ENCODE measurements around the gene OSER1. TPM values are rescaled to one million over a fixed set of nuclear protein-coding genes. Genes with fewer than 3 reads are reported as not detected.
"Not testable (repeated sequence)": the region's sequence is repeated elsewhere in the genome, so short reads cannot be mapped to it uniquely, and the experiment has no call there.

Gene OSER1
- total RNA-seq, 3 donors from 2014 or later (not counting 1 experiment from before 2014, with no cell fraction given), result 72.3 to 93.9 (median 78.3) TPM

- intact Hi-C loops (cut with micrococcal nuclease), result no loop called here
- Mint-ChIP-seq H3K4me1 (peaks cover 3 to 12% of the 10 kb centered on the region in 2 donors), H3K36me3 (peaks cover 12% of the 10 kb centered on the region), H3K27me3 (ENCODE audit: low read depth in 2 of 2) (peaks cover 5 to 7% of the 10 kb centered on the region in 2 donors), H3K27ac (peak overlapping the region in 1 of 2 donors; percentile 25), H3K9me3 (no peaks in the 10 kb centered on the region), H3K4me3 (no peak overlapping the region)
- TF ChIP-seq CTCF (IDR thresholded peaks at IDR 0.05), result no peak
- DNase-seq, result no peak
- ATAC-seq, result no peak
- H3K36me3 ChIP-seq (ENCODE audit: control insufficient read depth, insufficient read depth, low read length), result peaks cover 23% of the 10 kb centered on the region
- H3K27ac ChIP-seq (ENCODE audit: low read length), result no peak overlapping the region
- H3K4me1 ChIP-seq (ENCODE audit: control insufficient read depth, insufficient read depth, low read length), result peaks cover 5% of the 10 kb centered on the region
- no peak overlapping the region for H3K4me3 ChIP-seq (ENCODE audit: low read length)
- no CpG with 5 or more reads among the region's 2 CpGs for WGBS (ENCODE audit: insufficient coverage)
- H3K9me3 ChIP-seq (ENCODE audit: control insufficient read depth, insufficient read depth, low read length), result no peaks in the 10 kb centered on the region
- H3K27me3 ChIP-seq (ENCODE audit: control insufficient read depth, insufficient read depth, low read length), result peaks cover 9% of the 10 kb centered on the region
Measured at GRCh38 chr20:44193801-44194200, 16.8 kb downstream of the OSER1 start.

GRCh38 chr20:44191640-44192039, 18.9 kb downstream of the OSER1 start:
- ATAC-seq; H3K27ac Mint-ChIP-seq; H3K36me3 Mint-ChIP-seq; DNase-seq; H3K36me3 ChIP-seq (ENCODE audit: control insufficient read depth, insufficient read depth, low read length); H3K4me1 ChIP-seq (ENCODE audit: control insufficient read depth, insufficient read depth, low read length); H3K27ac ChIP-seq (ENCODE audit: low read length); H3K9me3 ChIP-seq (ENCODE audit: control insufficient read depth, insufficient read depth, low read length); H3K4me1 Mint-ChIP-seq; H3K9me3 Mint-ChIP-seq; intact Hi-C loops (cut with micrococcal nuclease); H3K4me3 ChIP-seq (ENCODE audit: low read length); H3K4me3 Mint-ChIP-seq: not testable (repeated sequence)
- H3K27me3 ChIP-seq (ENCODE audit: control insufficient read depth, insufficient read depth, low read length), result peaks cover 15% of the 10 kb centered on the region
- WGBS (ENCODE audit: insufficient coverage), result 86% methylated on average over 5 of the region's 5 CpGs
- peaks cover 8 to 24% of the 10 kb centered on the region in 2 donors for H3K27me3 Mint-ChIP-seq (ENCODE audit: low read depth in 2 of 2)

- not testable (repeated sequence) for H3K9me3 ChIP-seq (ENCODE audit: control insufficient read depth, insufficient read depth, low read length); H3K36me3 Mint-ChIP-seq; H3K27ac ChIP-seq (ENCODE audit: low read length); H3K4me3 ChIP-seq (ENCODE audit: low read length); H3K4me1 Mint-ChIP-seq; H3K27ac Mint-ChIP-seq; H3K36me3 ChIP-seq (ENCODE audit: control insufficient read depth, insufficient read depth, low read length); H3K4me1 ChIP-seq (ENCODE audit: control insufficient read depth, insufficient read depth, low read length); H3K4me3 Mint-ChIP-seq; H3K9me3 Mint-ChIP-seq
- peaks cover 22% of the 10 kb centered on the region for H3K27me3 ChIP-seq (ENCODE audit: control insufficient read depth, insufficient read depth, low read length)
- DNase-seq (peak in 1 of 2 donors; percentile 79), ATAC-seq (peak in 2 of 3 donors; percentile 59 to 71)
- TF ChIP-seq CTCF (IDR thresholded peaks at IDR 0.05), result peak; percentile 72
- 30% methylated on average over 13 of the region's 15 CpGs for WGBS (ENCODE audit: insufficient coverage)
- intact Hi-C loops (cut with micrococcal nuclease), result loop anchor here (1.0 kb wide), 1 partner anchor 74 kb away; no protein-coding TSS in a partner anchor
- peaks cover 21 to 35% of the 10 kb centered on the region in 2 donors for H3K27me3 Mint-ChIP-seq (ENCODE audit: low read depth in 2 of 2)
Measured at GRCh38 chr20:44190197-44190852, 20.2 kb downstream of the OSER1 start.

- Histone ChIP-seq H3K9me3 (ENCODE audit: control insufficient read depth, insufficient read depth, low read length) (no peaks in the 10 kb centered on the region), H3K27ac (ENCODE audit: low read length) (no peak overlapping the region), H3K4me3 (ENCODE audit: low read length) (no peak overlapping the region), H3K36me3 (ENCODE audit: control insufficient read depth, insufficient read depth, low read length) (no peaks in the 10 kb centered on the region), H3K4me1 (ENCODE audit: control insufficient read depth, insufficient read depth, low read length) (peaks cover 10% of the 10 kb centered on the region), H3K27me3 (ENCODE audit: control insufficient read depth, insufficient read depth, low read length) (peaks cover 22% of the 10 kb centered on the region)
- intact Hi-C loops (cut with micrococcal nuclease), result loop anchor here (10.0 kb wide), 1 partner anchor 444 kb away; no protein-coding TSS in a partner anchor
- 59% methylated on average over 6 of the region's 6 CpGs for WGBS (ENCODE audit: insufficient coverage)
- peak in 1 of 3 donors; percentile 63 for ATAC-seq
- H3K36me3 Mint-ChIP-seq, result no peaks in the 10 kb centered on the region
- no peak overlapping the region for H3K27ac Mint-ChIP-seq
- H3K27me3 Mint-ChIP-seq (ENCODE audit: low read depth in 2 of 2), result peaks cover 28 to 42% of the 10 kb centered on the region in 2 donors
- no peak for DNase-seq
- no peak overlapping the region for H3K4me3 Mint-ChIP-seq
- TF ChIP-seq CTCF (IDR thresholded peaks at IDR 0.05), result no peak
- no peaks in the 10 kb centered on the region for H3K9me3 Mint-ChIP-seq
- H3K4me1 Mint-ChIP-seq, result no peaks in the 10 kb centered on the region
Measured at GRCh38 chr20:44188752-44189151, 21.8 kb downstream of the OSER1 start.
